Astrocyte (in vitro differentiated cells and primary cell): Measurements from ENCODE around the gene ATP6V0D1. TPM values are rescaled to one million over a fixed set of nuclear protein-coding genes. Genes with fewer than 3 reads are reported as not detected.

ENCODE experiments used
- DNase-seq: peaks from one replicate; pipeline ENCODE4 v3.0.0-alpha.2; 2010; ENCODE audit warnings: low read depth
- FAIRE-seq: peaks from 2 replicates; lab custom pipeline; 2011; peaks lifted over from hg19 to GRCh38; lab: Jason Lieb, UNC
- H2AFZ ChIP-seq: 2 replicates; pipeline ENCODE4 v1.6.0; 2012; ENCODE audit warnings: low read depth, low read length, inconsistent platforms
- H3K27ac ChIP-seq: 2 replicates; pipeline ENCODE4 v1.5.1; 2011; ENCODE audit warnings: low read depth, low read length, inconsistent platforms
- H3K27me3 ChIP-seq: 2 replicates; pipeline ENCODE4 v1.6.0; 2011; ENCODE audit warnings: low read length, inconsistent platforms; ENCODE audit not compliant: insufficient read depth
- H3K36me3 ChIP-seq: 2 replicates; pipeline ENCODE4 v1.5.1; 2011; ENCODE audit warnings: low read length, inconsistent platforms; ENCODE audit not compliant: insufficient read depth
- H3K4me1 ChIP-seq: 2 replicates; pipeline ENCODE4 v1.5.1; 2011; ENCODE audit warnings: low read length, inconsistent platforms; ENCODE audit not compliant: insufficient read depth
- H3K4me2 ChIP-seq: 2 replicates; pipeline ENCODE4 v1.6.0; 2012; ENCODE audit warnings: low read length, inconsistent platforms
- H3K4me3 ChIP-seq: 2 replicates; pipeline ENCODE4 v1.5.1; 2011; ENCODE audit warnings: low read depth, mild to moderate bottlenecking, low read length, inconsistent platforms; ENCODE audit not compliant: insufficient read depth
- H3K79me2 ChIP-seq: 2 replicates; pipeline ENCODE4 v1.6.0; 2012; ENCODE audit warnings: mild to moderate bottlenecking, low read length, inconsistent platforms; ENCODE audit not compliant: insufficient read depth
- H3K9ac ChIP-seq: 2 replicates; pipeline ENCODE4 v1.6.0; 2012; ENCODE audit warnings: mild to moderate bottlenecking, low read length, inconsistent platforms
- H3K9me3 ChIP-seq: 2 replicates; pipeline ENCODE4 v1.5.1; 2012; ENCODE audit warnings: low read depth, mild to moderate bottlenecking, low read length, inconsistent platforms; ENCODE audit not compliant: insufficient read depth
- H4K20me1 ChIP-seq: 2 replicates; pipeline ENCODE4 v1.6.0; 2012; ENCODE audit warnings: low read length, inconsistent platforms; ENCODE audit not compliant: insufficient read depth
- H3K27ac Mint-ChIP-seq: one replicate; pipeline ENCODE4 v1.8.0; 2021; ENCODE audit warnings: mild to moderate bottlenecking, mixed read lengths; ENCODE audit not compliant: unreplicated experiment
- H3K27me3 Mint-ChIP-seq: one replicate; pipeline ENCODE4 v1.8.0; 2021; ENCODE audit warnings: low read depth, mixed read lengths; ENCODE audit not compliant: unreplicated experiment
- H3K36me3 Mint-ChIP-seq: one replicate; pipeline ENCODE4 v1.8.0; 2021; ENCODE audit warnings: low read depth, mixed read lengths; ENCODE audit not compliant: unreplicated experiment
- H3K4me1 Mint-ChIP-seq: one replicate; pipeline ENCODE4 v1.8.0; 2021; ENCODE audit warnings: low read depth, mixed read lengths; ENCODE audit not compliant: unreplicated experiment
- H3K4me3 Mint-ChIP-seq: one replicate; pipeline ENCODE4 v1.8.0; 2021; ENCODE audit warnings: mild to moderate bottlenecking, moderate library complexity, mixed read lengths; ENCODE audit not compliant: unreplicated experiment
- H3K9me3 Mint-ChIP-seq: one replicate; pipeline ENCODE4 v1.8.0; 2021; ENCODE audit warnings: mild to moderate bottlenecking, mixed read lengths; ENCODE audit not compliant: unreplicated experiment
- CTCF ChIP-seq: IDR thresholded peaks from 2 replicates; pipeline ENCODE4 v1.5.1; 2011; ENCODE audit warnings: low read depth, mild to moderate bottlenecking, inconsistent platforms, low read length, moderate library complexity; ENCODE audit not compliant: insufficient read depth
- EZH2 ChIP-seq: IDR thresholded peaks from 2 replicates; pipeline ENCODE4 v1.6.1; 2012; ENCODE audit warnings: mild to moderate bottlenecking, low read length, inconsistent platforms; ENCODE audit not compliant: insufficient read depth
- total RNA-seq: library from RNA; stranded (reverse); gene quantifications from 2 replicates; pipeline ENCODE4 v1.2.1, GENCODE V29; 2021

ATP6V0D1 gene
- total RNA-seq, 1 donor from 2014 or later: 114 TPM

GRCh38 chr16:67398546-67399217 lies 82.3 kb downstream of the ATP6V0D1 start:
- no peaks in the 10 kb centered on the region for H3K36me3 Mint-ChIP-seq
- peaks cover 41% of the 10 kb centered on the region for H3K27me3 Mint-ChIP-seq

DNA sequence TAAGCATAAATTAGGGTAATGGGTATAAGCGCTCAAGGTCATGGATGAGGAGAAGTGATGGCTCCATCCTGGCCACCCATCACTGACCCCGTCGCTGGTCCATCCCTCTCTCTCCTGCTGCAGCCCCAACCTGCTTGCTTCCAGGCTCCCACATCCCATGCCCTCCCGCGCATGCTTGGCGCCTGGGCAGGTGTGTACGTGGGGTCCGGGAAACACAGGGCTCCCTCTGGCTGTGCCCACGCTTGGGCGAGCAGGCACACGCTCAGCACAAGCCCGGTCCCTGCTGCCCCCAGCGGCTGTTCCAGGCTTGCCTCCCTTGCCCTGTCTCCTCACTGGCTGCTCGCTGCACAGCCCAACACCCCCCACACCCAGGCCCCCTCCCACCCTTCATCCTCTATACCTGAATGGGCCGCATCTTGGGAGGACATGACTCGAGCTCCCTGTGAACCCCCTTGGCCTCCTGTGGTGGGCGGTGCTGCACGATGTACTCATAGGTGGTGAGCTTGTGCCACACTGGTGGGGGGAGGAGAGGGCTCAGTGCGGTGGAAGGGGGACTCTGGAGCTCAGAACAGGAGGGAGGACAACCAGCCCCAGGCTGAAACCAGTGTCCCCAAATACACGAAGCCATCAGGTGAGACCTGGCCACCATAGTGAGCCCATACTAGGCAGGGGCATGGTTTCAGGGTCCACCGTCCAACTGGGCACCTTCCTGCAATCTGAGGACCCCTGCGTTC lies 83.0 kb downstream of the ATP6V0D1 start:
- Mint-ChIP-seq H3K27me3 (peaks cover 38% of the 10 kb centered on the region), H3K36me3 (no peaks in the 10 kb centered on the region), H3K27ac (no peak overlapping the region), H3K4me3 (no peak overlapping the region), H3K4me1 (no peaks in the 10 kb centered on the region), H3K9me3 (no peaks in the 10 kb centered on the region)
- Histone ChIP-seq H3K27me3 (peaks cover 3% of the 10 kb centered on the region), H2AFZ (no peak overlapping the region), H3K9me3 (no peaks in the 10 kb centered on the region), H3K27ac (no peak overlapping the region), H3K9ac (no peak overlapping the region), H3K4me2 (no peak overlapping the region), H3K79me2 (no peaks in the 10 kb centered on the region), H3K4me3 (no peak overlapping the region), H3K4me1 (peaks cover 22% of the 10 kb centered on the region), H3K36me3 (no peaks in the 10 kb centered on the region), H4K20me1 (peaks cover 4% of the 10 kb centered on the region)
- no peak for FAIRE-seq
- DNase-seq: no peak
- no peak for TF ChIP-seq CTCF
- no peak for TF ChIP-seq EZH2

More at GRCh38 chr16:67398546-67399217, 82.3 kb downstream of the ATP6V0D1 start:
- H3K9me3 ChIP-seq: no peaks in the 10 kb centered on the region
- FAIRE-seq: no peak
- no peak for TF ChIP-seq CTCF
- TF ChIP-seq EZH2: no peak
- Mint-ChIP-seq H3K27ac (no peak overlapping the region), H3K4me1 (no peaks in the 10 kb centered on the region), H3K4me3 (no peak overlapping the region), H3K9me3 (no peaks in the 10 kb centered on the region)
- no peaks in the 10 kb centered on the region for H3K36me3 ChIP-seq
- DNase-seq: no peak
- no peak overlapping the region for H2AFZ ChIP-seq
- no peak overlapping the region for H3K9ac ChIP-seq
- H3K27ac ChIP-seq: no peak overlapping the region
- H3K4me1 ChIP-seq: peaks cover 17% of the 10 kb centered on the region
- H3K79me2 ChIP-seq: no peaks in the 10 kb centered on the region
- peaks cover 3% of the 10 kb centered on the region for H3K27me3 ChIP-seq
- H3K4me2 ChIP-seq: peak overlapping the region; percentile 66
- peaks cover 4% of the 10 kb centered on the region for H4K20me1 ChIP-seq
- no peak overlapping the region for H3K4me3 ChIP-seq
